Gastroesophageal sphincter (tissue), 4 donors: Measurements from ENCODE around the gene PABPC4L. TPM values are rescaled to one million over a fixed set of nuclear protein-coding genes. Genes with fewer than 3 reads are reported as not detected.
A peak's percentile ranks its signal among the peaks of the same experiment; 100 is the strongest.

Experiments used
- ATAC-seq: fragments of 150-250 bp; one replicate; pipeline ENCODE4 v1.9.1; 2016; ENCODE audit warnings: mild to moderate bottlenecking, moderate library complexity
- H3K27ac ChIP-seq, 4 donors: fragments of 200-600 bp; sonication (generic) in 3 of 4; 1 replicate in 3 of 4; 2 replicates in 1 of 4; pipeline ENCODE4 v1.5.1; 2016 to 2019
- H3K27me3 ChIP-seq: fragments of 200-600 bp; sonication (generic); one replicate; pipeline ENCODE4 v1.5.1; 2019
- H3K36me3 ChIP-seq, 2 donors: fragments of 200-600 bp; sonication (generic); one replicate each; pipeline ENCODE4 v1.5.1; 2019; ENCODE audit warnings: control low read depth in 1 of 2
- H3K4me1 ChIP-seq, 3 donors: fragments of 200-600 bp; sonication (generic); 1 replicate in 2 of 3; 2 replicates in 1 of 3; pipeline ENCODE4 v1.5.1; 2016 to 2019; ENCODE audit warnings: control low read depth in 2 of 3
- H3K4me3 ChIP-seq, 2 donors: fragments of 200-600 bp; sonication (generic); one replicate each; pipeline ENCODE4 v1.5.1; 2019; ENCODE audit warnings: mild to moderate bottlenecking in 1 of 2, moderate library complexity in 1 of 2
- H3K9me3 ChIP-seq, 3 donors: fragments of 200-600 bp; sonication (generic); one replicate each; pipeline ENCODE4 v1.5.1; 2017 to 2019; ENCODE audit warnings: control low read depth in 2 of 3
- EP300 ChIP-seq: sonication (generic); formaldehyde crosslinking; IDR thresholded peaks from one replicate; pipeline ENCODE4 v1.6.1; 2017; ENCODE audit warnings: antibody characterized with exemption, mild to moderate bottlenecking
- POLR2A ChIP-seq, 2 donors: fragments of 450-650 bp; IDR thresholded peaks; one replicate each; pipeline ENCODE4 v1.6.1; 2017; ENCODE audit warnings: antibody characterized with exemption in 2 of 2, mild to moderate bottlenecking in 2 of 2, moderate library complexity in 1 of 2
- POLR2AphosphoS5 ChIP-seq: sonication (generic); formaldehyde crosslinking; IDR thresholded peaks from one replicate; pipeline ENCODE4 v1.6.1; 2017; ENCODE audit warnings: antibody characterized with exemption
- WGBS, 2 donors: methylation state at CpG; one replicate each; pipeline ENCODE4 v1.1.5; 2018; ENCODE audit warnings: low coverage in 1 of 2; 5-methylcytosine and 5-hydroxymethylcytosine counted together
- total RNA-seq, 4 donors: library from RNA; depleted of rRNA; stranded (reverse); fragments of >200 nt; gene quantifications; one replicate each; pipeline ENCODE4 v1.1.0, GENCODE V29; 2016
- TF ChIP-seq, protein P1 (sequence below), 4 experiments: fragments of 200-600 bp in 2 of 4; fragments of 450-650 bp in 2 of 4; sonication (generic) in 1 of 4; IDR thresholded peaks; one replicate each; pipeline ENCODE4 v1.5.1; 2017 to 2019; ENCODE audit warnings: antibody characterized with exemption in 4 of 4, mild to moderate bottlenecking in 2 of 4, moderate library complexity in 2 of 4

Gene PABPC4L
- 1 to 10 TPM; 1.4 to 8.6 (median 2.5) TPM for total RNA-seq

DNA sequence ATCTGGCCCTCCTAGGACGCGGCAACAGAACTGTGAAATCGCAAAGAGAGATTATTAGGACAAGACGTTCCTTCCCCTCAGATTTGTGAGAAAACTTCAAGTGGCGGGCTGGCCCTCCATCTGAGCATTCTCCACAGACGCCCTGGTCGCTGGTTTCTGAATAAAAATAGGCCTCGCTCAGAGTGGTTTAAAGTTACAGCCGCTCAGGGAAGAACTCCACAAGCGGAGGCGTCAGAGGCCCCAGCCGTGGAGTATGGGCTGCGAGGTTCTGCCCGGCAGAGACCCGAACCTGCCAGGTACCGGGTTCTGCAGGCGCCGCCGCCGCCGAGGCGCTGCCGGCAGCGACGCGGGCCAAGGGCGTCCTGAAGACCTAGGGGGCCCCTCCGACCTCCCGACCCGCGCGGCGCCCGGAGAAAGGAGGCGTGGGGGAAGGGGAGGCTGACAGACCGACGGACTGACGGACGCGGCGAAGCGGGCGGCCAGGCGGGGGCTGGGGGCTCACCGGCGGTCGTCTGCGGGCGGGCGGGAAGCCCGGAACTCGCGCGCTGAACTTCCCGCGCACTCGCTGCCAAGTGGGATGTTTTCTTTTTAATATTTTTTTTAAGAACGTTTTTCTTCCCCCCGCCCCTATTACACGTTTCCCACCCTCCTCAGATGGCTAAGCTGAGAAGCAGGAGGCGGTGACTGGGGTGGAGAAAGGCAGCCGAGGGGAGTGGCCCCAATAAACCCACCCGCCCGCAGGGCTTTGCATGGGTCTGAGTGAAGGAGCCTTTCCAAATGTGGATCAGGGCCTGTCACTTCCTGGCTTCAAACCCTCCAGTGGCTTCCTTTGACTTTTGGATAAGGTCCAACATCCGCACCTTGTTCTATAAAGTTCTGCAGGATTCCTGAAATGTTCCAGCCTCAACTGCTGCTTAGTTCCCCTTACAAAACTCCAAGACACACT is at the start of gene PABPC4L:
PABPC4L (minus strand) TSS at position 574 of the 946 bp plus-strand sequence. CDS start 770 bp downstream, outside the sequence.
- Histone ChIP-seq H3K9me3 (no peaks in the 10 kb centered on the region), H3K27me3 (no peaks in the 10 kb centered on the region), H3K36me3 (no peaks in the 10 kb centered on the region), H3K27ac (peak within 1 kb of the TSS; percentile 30 to 84 (median 70)), H3K4me3 (peak within 1 kb of the TSS; percentile 57 to 68), H3K4me1 (peaks cover 0 to 22% (median 0%) of the 10 kb centered on the region in 3 donors)
- ATAC-seq, result peak; percentile 68
- TF ChIP-seq POLR2A (IDR thresholded peaks at IDR 0.05) (peak in 1 of 2 donors; percentile 15), POLR2AphosphoS5 (peak; percentile 29)
- TF ChIP-seq, protein P1, sequence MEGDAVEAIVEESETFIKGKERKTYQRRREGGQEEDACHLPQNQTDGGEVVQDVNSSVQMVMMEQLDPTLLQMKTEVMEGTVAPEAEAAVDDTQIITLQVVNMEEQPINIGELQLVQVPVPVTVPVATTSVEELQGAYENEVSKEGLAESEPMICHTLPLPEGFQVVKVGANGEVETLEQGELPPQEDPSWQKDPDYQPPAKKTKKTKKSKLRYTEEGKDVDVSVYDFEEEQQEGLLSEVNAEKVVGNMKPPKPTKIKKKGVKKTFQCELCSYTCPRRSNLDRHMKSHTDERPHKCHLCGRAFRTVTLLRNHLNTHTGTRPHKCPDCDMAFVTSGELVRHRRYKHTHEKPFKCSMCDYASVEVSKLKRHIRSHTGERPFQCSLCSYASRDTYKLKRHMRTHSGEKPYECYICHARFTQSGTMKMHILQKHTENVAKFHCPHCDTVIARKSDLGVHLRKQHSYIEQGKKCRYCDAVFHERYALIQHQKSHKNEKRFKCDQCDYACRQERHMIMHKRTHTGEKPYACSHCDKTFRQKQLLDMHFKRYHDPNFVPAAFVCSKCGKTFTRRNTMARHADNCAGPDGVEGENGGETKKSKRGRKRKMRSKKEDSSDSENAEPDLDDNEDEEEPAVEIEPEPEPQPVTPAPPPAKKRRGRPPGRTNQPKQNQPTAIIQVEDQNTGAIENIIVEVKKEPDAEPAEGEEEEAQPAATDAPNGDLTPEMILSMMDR (IDR thresholded peaks at IDR 0.05), result no peak
- 0% methylated on average over 6 to 7 of the region's 65 CpGs for WGBS, 2 donors

DNA sequence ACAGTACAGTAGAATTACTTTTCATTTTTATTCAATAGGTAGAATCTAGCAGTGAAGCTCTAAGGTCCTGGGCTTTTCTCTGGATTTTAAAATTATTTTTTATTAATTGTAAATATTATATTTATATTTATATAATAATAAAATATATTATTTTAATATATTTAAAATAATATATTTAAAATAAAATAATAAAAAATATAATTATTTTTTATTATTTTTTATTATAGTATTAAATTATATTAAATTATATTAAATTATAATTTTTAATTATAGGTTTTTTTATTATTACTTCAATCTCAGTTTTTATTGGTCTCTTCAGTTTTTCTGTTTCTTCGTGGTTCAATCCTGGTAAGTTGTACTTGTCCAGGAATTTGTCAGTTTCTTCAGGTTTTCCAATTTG is 49.7 kb upstream of the PABPC4L start:
- WGBS, 2 donors, result 83 to 100% methylated on average over 1 of the region's 1 CpG
- Histone ChIP-seq H3K4me1 (no peaks in the 10 kb centered on the region), H3K27me3 (no peaks in the 10 kb centered on the region), H3K36me3 (no peaks in the 10 kb centered on the region), H3K9me3 (no peaks in the 10 kb centered on the region), H3K4me3 (no peak overlapping the region), H3K27ac (no peak overlapping the region)
- TF ChIP-seq, protein P1 (IDR thresholded peaks at IDR 0.05), result no peak
- no peak for TF ChIP-seq EP300
- ATAC-seq, result no peak

DNA sequence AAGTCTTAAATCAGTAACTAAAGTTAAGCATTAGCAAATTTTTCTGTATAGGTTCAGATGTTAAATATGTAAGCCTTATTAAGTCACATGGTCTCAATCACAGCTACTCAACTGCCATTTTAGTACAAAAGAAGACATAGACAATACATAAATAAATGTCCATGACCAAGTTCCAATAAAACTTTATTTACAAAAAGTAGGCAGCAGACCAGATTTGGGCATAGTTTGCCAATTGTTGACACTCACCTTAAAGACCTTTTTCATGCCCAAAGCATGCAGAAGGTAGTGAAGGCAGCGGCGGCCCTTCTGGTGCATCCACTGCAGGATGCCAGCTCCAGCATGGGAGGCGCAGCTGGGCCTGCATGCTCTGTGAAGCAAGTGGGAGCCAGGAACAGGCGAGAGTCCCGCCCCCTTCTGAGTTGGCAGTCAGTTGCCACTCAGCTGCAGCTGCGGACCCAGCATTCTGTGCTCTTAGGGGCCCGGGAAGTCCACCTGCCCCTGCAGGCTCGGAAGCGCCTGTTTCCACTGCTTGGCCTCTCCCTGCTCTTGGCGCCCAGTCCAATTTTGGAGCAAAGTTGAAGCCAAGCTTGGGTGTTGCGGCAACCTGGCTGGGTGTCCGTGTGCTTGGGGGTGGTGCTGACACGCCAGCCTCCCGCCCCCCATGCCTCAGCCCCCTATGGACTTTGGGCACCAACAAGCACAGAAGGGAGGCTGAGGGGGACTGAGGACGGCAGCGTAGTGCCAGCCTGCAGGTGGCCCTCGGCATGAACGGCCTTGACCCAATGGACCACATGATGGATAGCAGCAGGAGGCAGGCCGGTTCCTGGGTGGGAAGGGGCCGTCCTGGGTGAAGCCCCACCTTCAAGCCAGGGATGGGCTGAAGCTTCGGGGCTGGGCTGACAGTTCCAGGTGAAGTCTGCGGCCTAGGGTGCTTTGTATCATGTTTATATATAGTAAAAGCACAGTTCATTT is 42.4 kb upstream of the PABPC4L start:
- no peaks in the 10 kb centered on the region for H3K27me3 ChIP-seq
- no peaks in the 10 kb centered on the region for H3K9me3 ChIP-seq
- no peaks in the 10 kb centered on the region for H3K36me3 ChIP-seq
- 93 to 100% methylated on average over 2 of the region's 22 CpGs for WGBS, 2 donors
- ATAC-seq, result no peak
- no peak overlapping the region for H3K27ac ChIP-seq
- H3K4me3 ChIP-seq, result no peak overlapping the region
- no peak for TF ChIP-seq POLR2AphosphoS5
- TF ChIP-seq POLR2A (IDR thresholded peaks at IDR 0.05), result no peak
- TF ChIP-seq EP300, result no peak
- TF ChIP-seq, protein P1 (IDR thresholded peaks at IDR 0.05), result no peak
- H3K4me1 ChIP-seq, result no peaks in the 10 kb centered on the region

DNA sequence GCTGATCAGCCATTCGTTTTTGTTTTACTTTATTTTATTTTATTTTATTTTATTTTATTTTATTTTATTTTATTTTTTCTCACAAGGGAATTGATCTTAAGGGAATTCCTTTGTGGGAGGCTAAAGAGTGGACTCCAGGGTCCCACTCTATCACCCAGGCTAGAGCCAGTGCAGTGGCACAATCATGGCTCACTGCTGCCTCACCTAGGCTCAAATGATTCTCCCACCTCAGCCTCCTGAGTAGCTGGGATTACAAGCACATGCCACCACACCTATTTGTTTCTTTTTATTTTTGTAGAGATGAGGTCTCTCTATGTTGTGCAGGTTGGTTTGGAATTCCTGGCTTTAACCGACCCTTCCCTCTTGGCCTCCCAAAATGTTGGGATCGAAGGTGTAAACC is 17.5 kb upstream of the PABPC4L start:
- H3K4me3 ChIP-seq, result no peak overlapping the region
- no peaks in the 10 kb centered on the region for H3K9me3 ChIP-seq
- no peak for TF ChIP-seq POLR2A (IDR thresholded peaks at IDR 0.05)
- TF ChIP-seq, protein P1 (IDR thresholded peaks at IDR 0.05), result no peak
- no peaks in the 10 kb centered on the region for H3K4me1 ChIP-seq
- no peak overlapping the region for H3K27ac ChIP-seq
- H3K36me3 ChIP-seq, result no peaks in the 10 kb centered on the region
- no peak for ATAC-seq
- H3K27me3 ChIP-seq, result no peaks in the 10 kb centered on the region
- WGBS, 2 donors, result 83 to 87% methylated on average over 3 of the region's 3 CpGs
